HG03439 (cell line): ENCODE measurements around the gene DPM2.

Experiments
- ATAC-seq: cut with Tn5 transposase; IDR thresholded peaks from one replicate; pipeline ENCODE4 v1.9.1; 2021; ENCODE audit warnings: mild to moderate bottlenecking, moderate library complexity; ENCODE audit not compliant: unreplicated experiment

The DPM2 gene

GRCh38 chr9:127938298-127938690 lies 640 bp upstream of the DPM2 start:
- ATAC-seq: no peak

- ATAC-seq: no peak
Observed at GRCh38 chr9:127937056-127937387, 632 bp downstream of the DPM2 start.

- no peak for ATAC-seq
Observed at GRCh38 chr9:127936347-127936852, 1.3 kb downstream of the DPM2 start.

- ATAC-seq: no peak
Observed at GRCh38 chr9:127935765-127936221, 1.9 kb downstream of the DPM2 start.

GRCh38 chr9:127934986-127935385 lies 2.7 kb downstream of the DPM2 start:
- no peak for ATAC-seq

GRCh38 chr9:127934248-127934647 lies 3.4 kb downstream of the DPM2 start:
- no peak for ATAC-seq

- ATAC-seq: peak; percentile 21
Observed at GRCh38 chr9:127931092-127931881, 6.4 kb downstream of the DPM2 start.

GRCh38 chr9:127930231-127931091 lies 7.2 kb downstream of the DPM2 start, which contains the start of gene PIP5KL1:
Gene PIP5KL1, minus strand, starts transcription at chr9:127930777. Its CDS starts 25 bp downstream, at chr9:127930752.
- peak; percentile 65 for ATAC-seq

GRCh38 chr9:127929625-127929979 lies 8.1 kb downstream of the DPM2 start:
- no peak for ATAC-seq

GRCh38 chr9:127928676-127929624 lies 8.7 kb downstream of the DPM2 start:
- no peak for ATAC-seq

- no peak for ATAC-seq
Observed at GRCh38 chr9:127927988-127928675, 9.5 kb downstream of the DPM2 start.

GRCh38 chr9:127927201-127927987 lies 10.3 kb downstream of the DPM2 start:
- no peak for ATAC-seq

- no peak for ATAC-seq
Observed at GRCh38 chr9:127926906-127927200, 10.8 kb downstream of the DPM2 start.

GRCh38 chr9:127925959-127926905 lies 11.4 kb downstream of the DPM2 start:
- no peak for ATAC-seq

- no peak for ATAC-seq
Observed at GRCh38 chr9:127924736-127925444, 12.8 kb downstream of the DPM2 start.

- no peak for ATAC-seq
Observed at GRCh38 chr9:127923771-127924170, 13.9 kb downstream of the DPM2 start.

GRCh38 chr9:127923046-127923445 lies 14.6 kb downstream of the DPM2 start:
- ATAC-seq: no peak
